ENCODE measurements around the gene PCSK5. TPM values are rescaled to one million over a fixed set of nuclear protein-coding genes. Genes with fewer than 3 reads are reported as not detected.

Gene PCSK5
- total and polyA plus RNA-seq, 2 of the 8 experiments (the other 6 are each of a cell fraction or from before 2014, with no cell fraction given) = 5.5 to 10.7 TPM

- Histone ChIP-seq H3K4ac (replicated peaks; ENCODE audit: insufficient read length, low read depth, low read length) (no peak overlapping the region), H4K20me1 (replicated peaks in 1 of 2; ENCODE audit: control insufficient read depth in 1 of 2, insufficient read depth in 2 of 2, low read length in 2 of 2) (no peaks in the 10 kb centered on the region), H3K4me1 (replicated peaks in 1 of 4; ENCODE audit: control insufficient read depth in 3 of 4, insufficient read depth in 4 of 4, low read length in 3 of 4) (no peaks in the 10 kb centered on the region), H4K8ac (ENCODE audit: extremely low read depth, insufficient read depth, low read length) (no peak overlapping the region), H2BK20ac (ENCODE audit: low read length) (no peak overlapping the region), H3K23ac (ENCODE audit: insufficient read length) (no peak overlapping the region), H3K36me3 (ENCODE audit: control insufficient read depth in 2 of 4, insufficient read depth in 4 of 4, low read length in 3 of 4) (peaks cover 0 to 2% (median 0%) of the 10 kb centered on the region in 4 experiments; a peak in 1 of 8 replicates), H3K4me2 (ENCODE audit: insufficient read depth in 1 of 2, low read depth in 2 of 2, low read length in 2 of 2) (no peak overlapping the region), H4K5ac (ENCODE audit: insufficient read length, low read depth, low read length) (no peak overlapping the region), H2BK15ac (ENCODE audit: low read length) (no peak overlapping the region), H3K4me3 (ENCODE audit: extremely low read depth in 1 of 4, insufficient read depth in 2 of 4, low read depth in 3 of 4, low read length in 4 of 4) (no peak overlapping the region), H3K56ac (replicated peaks; ENCODE audit: insufficient read length, low read depth, low read length) (no peak overlapping the region), H2AFZ (ENCODE audit: low read length) (no peak overlapping the region), H2BK12ac (ENCODE audit: low read depth, low read length) (no peak overlapping the region), H3K9ac (replicated peaks in 1 of 4; ENCODE audit: extremely low read depth in 1 of 4, low read depth in 3 of 4, low read length in 3 of 4) (no peak overlapping the region), H3K18ac (ENCODE audit: extremely low read depth, low read length) (no peak overlapping the region), H3K9me3 (ENCODE audit: insufficient read depth in 2 of 2, low read depth in 1 of 2, low read length in 1 of 2) (no peaks in the 10 kb centered on the region), H2AK5ac (ENCODE audit: low read depth, low read length) (no peak overlapping the region), H3K27me3 (replicated peaks in 1 of 4; ENCODE audit: control insufficient read depth in 3 of 4, extremely low read depth in 1 of 4, insufficient read depth in 3 of 4, low read length in 3 of 4) (no peaks in the 10 kb centered on the region), H2BK5ac (ENCODE audit: low read depth, low read length) (no peak overlapping the region), H3K27ac (ENCODE audit: low read depth, low read length) (no peak overlapping the region), H3K79me2 (ENCODE audit: control insufficient read depth in 1 of 2, insufficient read depth in 2 of 2, low read length in 2 of 2) (no peaks in the 10 kb centered on the region; a peak in 2 of 4 replicates), H4K91ac (replicated peaks; ENCODE audit: insufficient read length, low read length) (no peak overlapping the region), H3K14ac (ENCODE audit: insufficient read length) (no peak overlapping the region), H3K79me1 (ENCODE audit: low read depth, low read length) (no peaks in the 10 kb centered on the region; the same call in 1 of the 2 replicates), H2BK120ac (replicated peaks; ENCODE audit: low read depth, low read length) (no peak overlapping the region), H3K23me2 (ENCODE audit: low read depth, low read length) (no peaks in the 10 kb centered on the region)
- no peak for FAIRE-seq
- DNase-seq (ENCODE audit: low read depth in 1 of 2, low spot score in 2 of 2) = no peak
- ChIA-PET POLR2A (ENCODE audit: partially characterized antibody) (no interaction called here), CTCF (ENCODE audit: partially characterized antibody) (interaction anchor here (0.9 kb wide), 1 partner anchor 11 kb away, joined by 4 read pairs; no protein-coding TSS in a partner anchor)
- TF ChIP-seq TCF12 (IDR thresholded peaks at IDR 0.05; ENCODE audit: low read depth, low read length) = no peak
- no peak for TF ChIP-seq SP4 (IDR thresholded peaks at IDR 0.05; ENCODE audit: low read length)
- TF ChIP-seq RBBP5 (IDR thresholded peaks at IDR 0.05; ENCODE audit: borderline replicate concordance, low read depth, low read length) = no peak
- TF ChIP-seq FOSL1 (IDR thresholded peaks at IDR 0.05; ENCODE audit: insufficient read depth, low read depth, low read length) = no peak
- no peak for TF ChIP-seq RXRA (IDR thresholded peaks at IDR 0.05; ENCODE audit: insufficient read depth, low read depth, low read length)
- TF ChIP-seq, protein P1, sequence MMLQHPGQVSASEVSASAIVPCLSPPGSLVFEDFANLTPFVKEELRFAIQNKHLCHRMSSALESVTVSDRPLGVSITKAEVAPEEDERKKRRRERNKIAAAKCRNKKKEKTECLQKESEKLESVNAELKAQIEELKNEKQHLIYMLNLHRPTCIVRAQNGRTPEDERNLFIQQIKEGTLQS (IDR thresholded peaks at IDR 0.05; ENCODE audit: insufficient read depth, low read depth, low read length) = no peak
- TF ChIP-seq EGR1 (IDR thresholded peaks at IDR 0.05; ENCODE audit: borderline replicate concordance, low read depth, low read length) = no peak
- TF ChIP-seq, protein P2, sequence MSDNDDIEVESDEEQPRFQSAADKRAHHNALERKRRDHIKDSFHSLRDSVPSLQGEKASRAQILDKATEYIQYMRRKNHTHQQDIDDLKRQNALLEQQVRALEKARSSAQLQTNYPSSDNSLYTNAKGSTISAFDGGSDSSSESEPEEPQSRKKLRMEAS (IDR thresholded peaks at IDR 0.05) = no peak
- TF ChIP-seq MAFK (IDR thresholded peaks at IDR 0.05; ENCODE audit: low read depth, low read length) = no peak
- TF ChIP-seq POLR2AphosphoS5 (IDR thresholded peaks at IDR 0.05; ENCODE audit: low read depth, low read length) = no peak
- TF ChIP-seq TBP (IDR thresholded peaks at IDR 0.05; ENCODE audit: low read depth, low read length) = no peak
- 94% methylated on average over 5 of the region's 5 CpGs; no CpG with 5 or more reads in 1 of the 2 experiments for WGBS, 2 experiments (ENCODE audit: extremely low coverage in 1 of 2, insufficient coverage in 1 of 2, insufficient read length in 1 of 2, insufficient replicate concordance in 2 of 2, low coverage in 1 of 2, low lambda C conversion rate in 2 of 2, missing lambda C conversion rate in 1 of 2)
These were observed 99.7 kb downstream of the PCSK5 start for GRCh38 chr9:75990156-75990555.
